Measurements from ENCODE around the gene QSOX2. TPM values are rescaled to one million over a fixed set of nuclear protein-coding genes. Genes with fewer than 3 reads are reported as not detected.

Gene QSOX2
- total RNA-seq, 1 donor from 2014 or later, result 3.7 TPM

DNA sequence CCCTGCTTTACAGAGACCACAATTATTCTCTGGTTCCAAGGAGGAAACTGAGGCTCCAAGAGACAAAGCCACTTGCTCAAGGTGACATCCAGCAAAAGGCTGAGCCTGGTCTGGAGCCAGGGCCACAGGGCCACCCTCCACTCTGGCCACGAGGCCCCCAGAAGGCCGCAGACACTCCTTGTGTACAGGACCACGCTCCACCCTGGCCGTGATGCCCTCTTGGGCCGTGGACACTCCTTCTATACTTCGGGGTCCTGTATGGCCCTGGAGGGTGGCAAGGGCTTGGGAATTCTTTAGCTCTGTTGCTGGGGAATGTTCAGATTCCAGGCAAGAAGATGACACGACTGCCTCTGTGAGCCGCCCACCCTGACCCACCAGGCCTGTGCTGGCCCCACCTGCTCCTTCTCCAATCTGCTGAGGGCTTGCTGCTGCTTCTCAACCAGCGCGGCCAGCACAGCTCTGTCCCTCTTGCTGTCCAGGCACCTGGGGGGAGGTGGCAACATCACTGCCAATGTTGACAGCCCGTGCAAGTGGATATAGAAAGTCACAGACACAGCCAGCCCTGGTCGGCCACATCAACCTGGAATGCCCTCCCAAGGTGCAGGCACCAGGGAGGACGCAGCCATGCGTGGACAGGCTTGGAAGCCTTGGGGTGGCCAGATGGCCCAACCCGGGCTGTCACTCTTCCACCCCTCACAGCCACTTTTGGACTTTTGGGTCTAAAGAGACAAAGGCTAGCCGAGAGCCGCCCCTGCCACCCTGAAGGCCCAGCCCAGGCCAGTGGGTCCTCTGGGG lies 20.1 kb upstream of the QSOX2 start:
- no peak overlapping the region for H3K9ac ChIP-seq (ENCODE audit: low read depth in 1 of 3, low read length in 3 of 3)
- H3K27ac ChIP-seq (ENCODE audit: low read depth, low read length), result no peak overlapping the region
- H3K4me3 ChIP-seq (ENCODE audit: low read length in 3 of 3), result no peak overlapping the region
- no peaks in the 10 kb centered on the region for H3K9me3 ChIP-seq (ENCODE audit: control insufficient read depth in 3 of 3, low read length in 3 of 3)
- peaks cover 17 to 42% (median 24%) of the 10 kb centered on the region in 3 donors for H3K27me3 ChIP-seq (ENCODE audit: control insufficient read depth in 3 of 3, insufficient read depth in 3 of 3, low read length in 3 of 3)
- peaks cover 0 to 5% (median 0%) of the 10 kb centered on the region in 3 donors for H3K4me1 ChIP-seq (ENCODE audit: control insufficient read depth in 3 of 3, insufficient read depth in 3 of 3, low read length in 3 of 3)
- no peaks in the 10 kb centered on the region for H3K36me3 ChIP-seq (ENCODE audit: control insufficient read depth in 3 of 3, insufficient read depth in 3 of 3, low read length in 3 of 3)

DNA sequence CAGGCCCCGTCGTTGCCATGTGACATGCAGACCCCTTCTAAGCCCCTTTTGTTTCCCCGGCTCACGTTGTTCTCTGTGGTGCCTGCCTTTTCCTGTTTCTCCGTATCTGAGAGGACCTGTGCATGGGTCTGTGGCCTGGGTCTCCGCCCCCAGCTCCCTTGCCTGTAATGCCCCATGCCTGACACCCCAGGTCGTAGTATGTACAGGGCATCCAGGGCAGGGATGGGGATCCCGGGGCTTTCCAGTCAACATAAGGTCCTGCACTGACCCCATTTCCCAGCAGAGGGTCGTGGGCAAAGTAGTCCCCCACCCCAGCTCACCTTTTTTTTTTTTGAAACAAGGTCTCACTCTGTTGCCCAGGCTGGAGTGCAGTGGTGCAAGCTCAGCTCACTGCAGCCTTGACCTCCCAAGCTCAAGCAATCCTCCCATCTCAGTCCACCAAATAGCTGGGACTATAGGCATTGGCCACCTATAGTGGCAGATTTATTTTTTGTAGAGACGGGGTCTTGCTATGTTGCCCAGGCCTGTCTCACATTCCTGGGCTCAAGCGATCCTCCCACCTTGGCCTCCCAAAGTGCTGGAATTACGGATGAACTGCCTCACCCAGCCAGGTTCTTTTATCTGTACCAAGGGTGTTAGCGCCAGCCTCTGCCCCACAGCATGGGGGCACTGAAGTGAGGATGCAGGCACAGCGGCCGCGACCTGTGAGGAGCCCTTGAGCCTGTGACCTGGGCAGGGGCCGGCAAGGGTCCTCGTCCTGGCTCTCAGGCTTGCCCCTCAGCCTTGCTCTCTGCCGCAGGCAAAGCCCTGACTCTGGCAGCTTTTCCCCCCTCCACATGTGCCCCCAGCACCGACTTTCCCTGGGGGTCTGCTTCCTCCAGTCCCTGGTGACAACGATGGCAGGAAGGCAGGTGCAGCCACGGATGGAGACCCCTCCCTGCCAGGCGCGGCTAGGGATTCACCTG lies 19.1 kb upstream of the QSOX2 start:
- Histone ChIP-seq H3K27me3 (ENCODE audit: control insufficient read depth in 3 of 3, insufficient read depth in 3 of 3, low read length in 3 of 3) (peaks cover 17 to 46% (median 24%) of the 10 kb centered on the region in 3 donors), H3K9me3 (ENCODE audit: control insufficient read depth in 3 of 3, low read length in 3 of 3) (no peaks in the 10 kb centered on the region), H3K36me3 (ENCODE audit: control insufficient read depth in 3 of 3, insufficient read depth in 3 of 3, low read length in 3 of 3) (no peaks in the 10 kb centered on the region), H3K9ac (ENCODE audit: low read depth in 1 of 3, low read length in 3 of 3) (no peak overlapping the region), H3K4me1 (ENCODE audit: control insufficient read depth in 3 of 3, insufficient read depth in 3 of 3, low read length in 3 of 3) (peaks cover 0 to 5% (median 0%) of the 10 kb centered on the region in 3 donors), H3K4me3 (ENCODE audit: low read length in 3 of 3) (no peak overlapping the region), H3K27ac (ENCODE audit: low read depth, low read length) (no peak overlapping the region)

- Histone ChIP-seq H3K4me1 (ENCODE audit: control insufficient read depth in 3 of 3, insufficient read depth in 3 of 3, low read length in 3 of 3) (peaks cover 0 to 5% (median 0%) of the 10 kb centered on the region in 3 donors), H3K27me3 (ENCODE audit: control insufficient read depth in 3 of 3, insufficient read depth in 3 of 3, low read length in 3 of 3) (peaks cover 21 to 46% (median 22%) of the 10 kb centered on the region in 3 donors), H3K9ac (ENCODE audit: low read depth in 1 of 3, low read length in 3 of 3) (no peak overlapping the region), H3K36me3 (ENCODE audit: control insufficient read depth in 3 of 3, insufficient read depth in 3 of 3, low read length in 3 of 3) (no peaks in the 10 kb centered on the region), H3K9me3 (ENCODE audit: control insufficient read depth in 3 of 3, low read length in 3 of 3) (no peaks in the 10 kb centered on the region), H3K27ac (ENCODE audit: low read depth, low read length) (no peak overlapping the region), H3K4me3 (ENCODE audit: low read length in 3 of 3) (no peak overlapping the region)
Measured at GRCh38 chr9:136264031-136264430, 18.4 kb upstream of the QSOX2 start.

DNA sequence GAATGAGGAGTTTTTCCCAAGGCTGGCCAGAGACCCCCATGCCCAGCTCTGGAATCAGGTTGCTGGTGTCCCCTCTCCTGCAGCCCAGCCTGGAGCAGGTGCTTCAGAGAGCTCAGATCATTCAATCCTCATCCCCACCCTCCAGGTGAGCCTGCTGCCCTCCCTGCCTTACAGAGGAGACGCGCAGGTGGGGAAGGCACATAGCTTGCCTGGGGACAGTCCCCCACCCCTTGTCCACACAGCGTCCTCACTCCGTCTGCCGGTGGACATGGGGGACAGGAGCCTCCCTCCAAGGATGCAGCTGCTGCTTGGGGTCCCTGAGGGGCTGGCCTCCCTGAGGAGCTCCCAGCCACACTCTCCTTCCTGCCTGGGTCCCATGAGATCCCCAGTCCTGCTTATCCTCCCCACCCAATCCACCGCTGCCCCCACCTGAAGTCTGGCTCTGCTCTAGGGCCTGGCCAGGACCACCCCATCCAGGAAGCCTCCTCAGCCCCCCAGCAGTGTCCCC lies 17.1 kb upstream of the QSOX2 start:
- peaks cover 9 to 45% (median 20%) of the 10 kb centered on the region in 3 donors for H3K27me3 ChIP-seq (ENCODE audit: control insufficient read depth in 3 of 3, insufficient read depth in 3 of 3, low read length in 3 of 3)
- no peaks in the 10 kb centered on the region for H3K36me3 ChIP-seq (ENCODE audit: control insufficient read depth in 3 of 3, insufficient read depth in 3 of 3, low read length in 3 of 3)
- H3K4me3 ChIP-seq (ENCODE audit: low read length in 3 of 3), result no peak overlapping the region
- H3K27ac ChIP-seq (ENCODE audit: low read depth, low read length), result no peak overlapping the region
- H3K4me1 ChIP-seq (ENCODE audit: control insufficient read depth in 3 of 3, insufficient read depth in 3 of 3, low read length in 3 of 3), result peaks cover 0 to 5% (median 0%) of the 10 kb centered on the region in 3 donors
- no peak overlapping the region for H3K9ac ChIP-seq (ENCODE audit: low read depth in 1 of 3, low read length in 3 of 3)
- H3K9me3 ChIP-seq (ENCODE audit: control insufficient read depth in 3 of 3, low read length in 3 of 3), result no peaks in the 10 kb centered on the region

DNA sequence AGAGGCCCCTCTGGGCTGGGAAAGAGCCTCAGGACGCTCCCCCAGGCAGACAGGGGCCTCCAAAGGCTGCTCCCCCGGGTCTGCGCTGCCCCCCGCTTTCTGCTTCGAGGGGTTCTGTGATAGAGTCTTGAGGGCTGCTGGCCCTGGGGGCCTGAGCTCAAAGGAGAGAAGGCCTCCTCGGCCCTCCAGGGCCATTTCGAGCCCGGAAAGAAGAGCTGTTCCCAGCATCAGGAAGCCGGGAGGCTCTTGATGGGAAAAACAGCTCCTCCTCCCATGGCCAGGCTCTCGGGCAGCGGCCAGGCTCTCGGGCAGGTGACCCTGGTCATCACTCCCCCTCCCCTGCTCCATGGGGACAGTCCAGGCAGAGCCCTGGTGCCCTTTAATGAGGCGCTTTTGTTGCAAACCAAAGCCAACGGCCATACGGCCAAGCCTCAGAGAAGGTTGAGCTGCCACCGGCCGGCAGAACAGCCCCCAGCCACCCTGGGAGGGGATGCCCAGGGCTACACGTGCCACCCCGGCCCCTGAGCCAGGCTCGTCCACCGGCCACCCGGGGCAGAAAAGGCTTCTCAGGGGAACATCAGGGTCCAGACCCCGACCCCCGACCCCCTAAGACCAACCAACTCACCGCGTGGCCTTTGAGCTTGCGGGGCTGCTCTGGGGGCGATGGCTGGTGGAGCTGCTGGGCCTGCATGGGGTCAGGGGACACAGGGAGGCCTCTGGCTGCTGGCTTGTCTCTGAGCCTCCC lies 16.2 kb upstream of the QSOX2 start:
- no peaks in the 10 kb centered on the region for H3K36me3 ChIP-seq (ENCODE audit: control insufficient read depth in 3 of 3, insufficient read depth in 3 of 3, low read length in 3 of 3)
- H3K9ac ChIP-seq (ENCODE audit: low read depth in 1 of 3, low read length in 3 of 3), result no peak overlapping the region
- H3K4me3 ChIP-seq (ENCODE audit: low read length in 3 of 3), result no peak overlapping the region

GRCh38 chr9:136260936-136261472 lies 15.4 kb upstream of the QSOX2 start:
- no peak overlapping the region for H3K4me3 ChIP-seq (ENCODE audit: low read length in 3 of 3)
- no peak overlapping the region for H3K9ac ChIP-seq (ENCODE audit: low read depth in 1 of 3, low read length in 3 of 3)
- H3K9me3 ChIP-seq (ENCODE audit: control insufficient read depth in 3 of 3, low read length in 3 of 3), result no peaks in the 10 kb centered on the region
- no peaks in the 10 kb centered on the region for H3K4me1 ChIP-seq (ENCODE audit: control insufficient read depth in 3 of 3, insufficient read depth in 3 of 3, low read length in 3 of 3)
- peaks cover 10 to 50% (median 26%) of the 10 kb centered on the region in 3 donors for H3K27me3 ChIP-seq (ENCODE audit: control insufficient read depth in 3 of 3, insufficient read depth in 3 of 3, low read length in 3 of 3)
- no peak overlapping the region for H3K27ac ChIP-seq (ENCODE audit: low read depth, low read length)
- no peaks in the 10 kb centered on the region for H3K36me3 ChIP-seq (ENCODE audit: control insufficient read depth in 3 of 3, insufficient read depth in 3 of 3, low read length in 3 of 3)

More for the DNA sequence above, 16.2 kb upstream of the QSOX2 start:
- H3K27ac ChIP-seq (ENCODE audit: low read depth, low read length), result no peak overlapping the region
- no peaks in the 10 kb centered on the region for H3K9me3 ChIP-seq (ENCODE audit: control insufficient read depth in 3 of 3, low read length in 3 of 3)
- no peaks in the 10 kb centered on the region for H3K4me1 ChIP-seq (ENCODE audit: control insufficient read depth in 3 of 3, insufficient read depth in 3 of 3, low read length in 3 of 3)
- H3K27me3 ChIP-seq (ENCODE audit: control insufficient read depth in 3 of 3, insufficient read depth in 3 of 3, low read length in 3 of 3), result peaks cover 8 to 42% (median 19%) of the 10 kb centered on the region in 3 donors

GRCh38 chr9:136260521-136260920 lies 14.9 kb upstream of the QSOX2 start:
- Histone ChIP-seq H3K9me3 (ENCODE audit: control insufficient read depth in 3 of 3, low read length in 3 of 3) (no peaks in the 10 kb centered on the region), H3K27me3 (ENCODE audit: control insufficient read depth in 3 of 3, insufficient read depth in 3 of 3, low read length in 3 of 3) (peaks cover 13 to 55% (median 26%) of the 10 kb centered on the region in 3 donors), H3K9ac (ENCODE audit: low read depth in 1 of 3, low read length in 3 of 3) (no peak overlapping the region), H3K27ac (ENCODE audit: low read depth, low read length) (no peak overlapping the region), H3K36me3 (ENCODE audit: control insufficient read depth in 3 of 3, insufficient read depth in 3 of 3, low read length in 3 of 3) (no peaks in the 10 kb centered on the region), H3K4me3 (ENCODE audit: low read length in 3 of 3) (no peak overlapping the region), H3K4me1 (ENCODE audit: control insufficient read depth in 3 of 3, insufficient read depth in 3 of 3, low read length in 3 of 3) (no peaks in the 10 kb centered on the region)

DNA sequence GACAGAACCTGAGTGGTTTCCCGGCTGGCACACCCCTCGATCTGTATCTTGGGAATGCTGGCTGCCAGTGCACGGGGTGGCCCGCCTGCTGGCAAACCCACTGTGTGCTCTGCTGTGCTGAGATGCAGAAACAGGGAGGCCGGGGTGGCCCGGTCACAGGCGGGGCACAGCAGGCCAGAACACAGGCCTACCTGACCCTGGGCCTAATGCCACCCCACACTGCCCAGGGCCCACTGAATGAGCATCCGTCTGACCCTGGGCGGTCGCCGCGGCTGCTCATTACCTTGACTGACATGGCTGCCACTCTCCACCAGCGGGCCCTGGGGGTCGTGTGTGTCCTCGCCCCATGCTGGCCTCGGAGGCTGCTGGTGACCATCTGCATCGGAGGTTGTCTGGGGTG lies 14.2 kb upstream of the QSOX2 start:
- Histone ChIP-seq H3K27me3 (ENCODE audit: control insufficient read depth in 3 of 3, insufficient read depth in 3 of 3, low read length in 3 of 3) (peaks cover 18 to 62% (median 32%) of the 10 kb centered on the region in 3 donors), H3K9ac (ENCODE audit: low read depth in 1 of 3, low read length in 3 of 3) (no peak overlapping the region), H3K9me3 (ENCODE audit: control insufficient read depth in 3 of 3, low read length in 3 of 3) (no peaks in the 10 kb centered on the region), H3K27ac (ENCODE audit: low read depth, low read length) (no peak overlapping the region), H3K4me3 (ENCODE audit: low read length in 3 of 3) (no peak overlapping the region), H3K36me3 (ENCODE audit: control insufficient read depth in 3 of 3, insufficient read depth in 3 of 3, low read length in 3 of 3) (no peaks in the 10 kb centered on the region), H3K4me1 (ENCODE audit: control insufficient read depth in 3 of 3, insufficient read depth in 3 of 3, low read length in 3 of 3) (peaks cover 3 to 6% (median 4%) of the 10 kb centered on the region in 3 donors)

- peaks cover 4 to 7% (median 6%) of the 10 kb centered on the region in 3 donors for H3K4me1 ChIP-seq (ENCODE audit: control insufficient read depth in 3 of 3, insufficient read depth in 3 of 3, low read length in 3 of 3)
- no peak overlapping the region for H3K9ac ChIP-seq (ENCODE audit: low read depth in 1 of 3, low read length in 3 of 3)
- H3K36me3 ChIP-seq (ENCODE audit: control insufficient read depth in 3 of 3, insufficient read depth in 3 of 3, low read length in 3 of 3), result no peaks in the 10 kb centered on the region
- H3K4me3 ChIP-seq (ENCODE audit: low read length in 3 of 3), result no peak overlapping the region
- H3K9me3 ChIP-seq (ENCODE audit: control insufficient read depth in 3 of 3, low read length in 3 of 3), result no peaks in the 10 kb centered on the region
- no peak overlapping the region for H3K27ac ChIP-seq (ENCODE audit: low read depth, low read length)
- peaks cover 21 to 62% (median 36%) of the 10 kb centered on the region in 3 donors for H3K27me3 ChIP-seq (ENCODE audit: control insufficient read depth in 3 of 3, insufficient read depth in 3 of 3, low read length in 3 of 3)
Measured at GRCh38 chr9:136259517-136259813, 13.9 kb upstream of the QSOX2 start.

All from skeletal muscle tissue (tissue), 4 donors.